Islet of Langerhans (tissue), 1 donor: ENCODE measurements around the gene NEURL1.

Experiments used
- FAIRE-seq: peaks from one replicate; lab custom pipeline; 2011; peaks lifted over from hg19 to GRCh38; lab: Jason Lieb, UNC

Gene NEURL1

GRCh38 chr10:103609231-103610082, 116.0 kb downstream of the NEURL1 start:
- FAIRE-seq: no peak

- FAIRE-seq: no peak
These were observed 116.6 kb downstream of the NEURL1 start for GRCh38 chr10:103610083-103610472.

DNA sequence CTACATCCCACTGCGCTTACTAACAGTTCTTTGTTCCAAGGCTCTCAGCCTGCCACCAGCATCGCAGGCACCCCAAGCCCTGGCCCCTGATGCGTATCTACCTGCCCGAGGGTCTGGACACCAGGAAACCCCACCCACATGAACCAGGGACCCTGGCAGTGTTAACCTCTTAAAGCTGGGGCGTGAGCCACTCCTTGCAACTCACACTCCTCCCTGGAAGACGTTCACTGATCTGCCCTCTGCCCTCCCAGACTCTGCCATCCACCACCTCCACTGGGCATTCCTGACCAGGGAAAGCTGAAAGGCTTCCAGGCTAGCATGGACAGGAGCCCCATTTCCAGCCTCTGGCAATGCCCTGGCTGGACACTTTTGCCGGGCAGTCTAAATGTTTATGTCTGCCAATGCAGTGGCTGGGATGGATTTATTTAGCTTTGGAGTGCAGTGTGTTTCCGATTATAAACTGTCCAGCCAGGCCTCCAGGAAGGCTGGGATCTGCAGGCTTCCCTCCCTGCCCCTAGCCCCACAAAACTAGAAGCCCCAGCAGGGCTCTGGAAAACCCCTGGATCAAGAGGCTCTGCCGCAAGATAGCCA, 117.5 kb downstream of the NEURL1 start:
- FAIRE-seq: no peak

- FAIRE-seq: no peak
These were observed 119.2 kb downstream of the NEURL1 start for GRCh38 chr10:103612462-103613365.

- no peak for FAIRE-seq
These were observed 120.1 kb downstream of the NEURL1 start for GRCh38 chr10:103613616-103614015.

DNA sequence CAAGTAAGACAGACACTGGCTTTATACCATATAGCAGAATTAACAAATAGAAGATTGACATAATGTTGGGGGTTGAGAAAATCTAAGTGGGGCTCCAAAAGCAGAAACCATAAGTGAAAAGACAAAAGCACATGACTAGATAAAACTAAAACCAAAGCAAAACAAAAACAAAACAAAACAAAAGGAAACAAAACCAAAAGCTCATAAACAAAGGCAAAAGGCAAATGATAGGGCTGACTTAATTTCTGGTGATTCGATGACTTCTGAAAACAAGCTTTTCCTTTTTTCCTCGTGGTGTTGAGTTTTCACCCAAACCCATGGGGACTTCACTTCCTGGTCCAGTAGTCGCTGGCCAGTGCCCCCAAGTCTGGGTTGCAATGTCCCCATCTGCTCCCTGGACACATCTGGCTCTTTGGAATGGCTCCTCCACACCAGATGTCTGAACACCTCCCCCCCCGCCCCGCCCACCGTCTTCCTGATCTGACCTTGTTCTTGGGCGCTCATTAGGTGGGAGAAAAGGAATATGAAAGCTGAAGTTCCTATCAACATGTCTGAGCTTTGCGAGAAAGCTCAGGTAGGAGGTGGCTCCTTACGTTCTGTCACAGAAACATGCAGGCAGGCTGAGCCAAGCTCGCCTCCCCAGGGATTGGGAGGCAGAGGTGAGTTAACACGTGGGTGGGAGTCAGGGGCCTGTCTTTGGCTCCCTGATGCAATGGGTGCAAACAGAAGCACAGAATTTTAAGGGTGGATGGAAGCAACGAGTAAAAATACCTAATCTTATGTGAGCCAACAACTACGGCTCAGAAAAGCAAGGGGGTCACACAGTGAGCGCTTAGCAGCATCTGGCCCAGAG, 121.0 kb downstream of the NEURL1 start:
- no peak for FAIRE-seq

DNA sequence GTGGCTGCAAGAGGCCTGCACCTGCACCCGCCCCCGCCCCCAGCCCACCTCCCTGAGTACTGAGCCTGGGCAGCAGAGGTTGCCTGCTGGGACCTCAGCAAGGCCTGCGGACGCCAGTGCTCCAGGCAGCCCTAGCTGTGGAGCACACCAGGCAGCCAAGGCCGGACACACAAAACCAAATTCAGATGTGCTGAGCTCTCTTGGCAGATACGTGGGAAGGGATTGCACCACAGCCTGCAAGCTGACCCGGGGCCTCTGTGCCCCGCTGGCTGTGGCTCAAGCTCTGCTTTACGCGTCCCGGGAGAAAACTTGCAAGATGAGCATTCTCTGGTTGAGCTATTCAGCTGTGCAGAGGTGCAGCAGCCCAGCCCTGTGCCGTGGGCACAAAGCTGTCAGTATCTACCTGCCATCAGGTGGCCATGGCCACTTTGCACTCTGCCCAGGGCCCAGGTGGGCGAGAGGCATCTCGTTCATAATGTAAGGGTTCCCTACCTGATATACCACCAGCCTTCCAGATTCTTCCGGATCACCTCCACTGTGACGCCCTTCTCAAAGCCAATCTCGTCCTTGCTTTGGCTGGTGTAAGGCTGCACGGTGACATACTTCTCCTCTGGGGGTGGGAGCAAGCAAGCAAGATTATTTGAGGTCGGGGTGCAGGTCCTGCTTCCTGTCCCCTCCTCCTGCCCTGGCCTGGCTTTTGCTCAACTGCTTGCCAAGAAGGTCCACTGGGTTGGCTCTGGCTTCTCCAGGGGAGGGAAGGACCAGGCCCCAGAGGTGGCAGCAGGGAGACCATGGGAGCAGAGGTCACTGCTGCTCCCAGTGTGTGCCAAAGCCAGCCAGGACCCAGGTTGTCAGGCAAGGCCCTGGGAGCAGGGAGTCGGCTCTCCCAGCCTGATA, 123.4 kb downstream of the NEURL1 start:
- FAIRE-seq: no peak

DNA sequence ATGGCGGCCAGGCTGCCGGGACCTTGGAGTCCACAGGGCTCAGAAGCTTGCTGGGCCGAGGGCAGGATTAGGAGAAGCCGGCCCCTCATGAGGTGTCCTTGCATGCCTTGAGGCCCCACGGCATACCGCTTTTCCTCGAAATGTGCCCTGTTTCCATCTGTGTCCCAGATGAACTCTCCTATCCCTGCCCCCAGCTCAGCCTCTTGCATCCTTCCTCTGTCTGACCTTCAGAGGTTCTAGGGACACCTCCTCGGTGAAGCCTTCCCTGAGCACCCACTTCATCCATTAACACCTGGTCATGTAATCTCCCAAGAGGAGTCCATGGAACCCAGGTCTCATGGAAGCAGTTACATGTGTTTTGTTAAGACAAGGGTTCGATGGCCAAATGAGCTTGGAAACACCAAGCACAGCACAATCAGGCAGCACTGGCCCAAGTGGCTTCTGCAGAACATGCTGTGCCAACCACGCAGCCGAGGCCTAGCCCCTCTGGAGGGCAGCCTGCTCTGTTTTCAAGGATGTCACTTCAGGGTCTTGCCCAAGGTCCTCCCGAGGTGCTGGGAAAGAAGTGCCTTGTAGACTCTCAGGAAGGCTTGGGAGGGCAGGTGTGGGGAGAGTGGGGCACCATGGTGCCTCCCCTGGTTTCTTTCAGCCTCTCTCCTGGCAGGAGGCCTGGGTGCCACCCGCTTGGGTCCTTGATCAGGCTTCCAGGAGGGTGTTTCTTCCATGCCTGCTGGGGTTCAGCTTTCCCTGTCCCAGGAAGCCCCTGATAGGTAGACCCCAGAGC, 124.3 kb downstream of the NEURL1 start:
- FAIRE-seq: no peak

- FAIRE-seq: no peak
These were observed 125.3 kb downstream of the NEURL1 start for GRCh38 chr10:103618575-103619423.

- FAIRE-seq: no peak
These were observed 126.2 kb downstream of the NEURL1 start for GRCh38 chr10:103619424-103620351.

DNA sequence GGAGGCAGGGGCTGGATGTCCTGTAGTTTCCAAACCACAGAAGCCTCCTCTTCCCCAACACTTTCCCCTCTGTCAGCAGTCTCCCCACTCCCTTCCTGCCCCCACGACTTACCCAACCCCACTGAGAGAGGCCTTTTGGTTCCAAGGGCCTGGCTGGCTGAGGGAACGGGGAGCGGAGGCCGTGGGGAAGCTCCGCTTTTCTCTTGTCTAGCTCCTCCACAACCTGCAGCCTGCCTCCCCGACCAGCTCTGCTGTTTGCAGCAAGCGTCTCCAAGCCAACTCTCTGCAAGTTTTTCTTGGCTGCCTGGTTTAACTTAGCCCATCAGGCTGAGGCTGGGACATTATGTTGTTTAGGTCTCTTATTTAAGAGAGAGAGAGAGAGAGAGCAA, 126.8 kb downstream of the NEURL1 start:
- FAIRE-seq: no peak

DNA sequence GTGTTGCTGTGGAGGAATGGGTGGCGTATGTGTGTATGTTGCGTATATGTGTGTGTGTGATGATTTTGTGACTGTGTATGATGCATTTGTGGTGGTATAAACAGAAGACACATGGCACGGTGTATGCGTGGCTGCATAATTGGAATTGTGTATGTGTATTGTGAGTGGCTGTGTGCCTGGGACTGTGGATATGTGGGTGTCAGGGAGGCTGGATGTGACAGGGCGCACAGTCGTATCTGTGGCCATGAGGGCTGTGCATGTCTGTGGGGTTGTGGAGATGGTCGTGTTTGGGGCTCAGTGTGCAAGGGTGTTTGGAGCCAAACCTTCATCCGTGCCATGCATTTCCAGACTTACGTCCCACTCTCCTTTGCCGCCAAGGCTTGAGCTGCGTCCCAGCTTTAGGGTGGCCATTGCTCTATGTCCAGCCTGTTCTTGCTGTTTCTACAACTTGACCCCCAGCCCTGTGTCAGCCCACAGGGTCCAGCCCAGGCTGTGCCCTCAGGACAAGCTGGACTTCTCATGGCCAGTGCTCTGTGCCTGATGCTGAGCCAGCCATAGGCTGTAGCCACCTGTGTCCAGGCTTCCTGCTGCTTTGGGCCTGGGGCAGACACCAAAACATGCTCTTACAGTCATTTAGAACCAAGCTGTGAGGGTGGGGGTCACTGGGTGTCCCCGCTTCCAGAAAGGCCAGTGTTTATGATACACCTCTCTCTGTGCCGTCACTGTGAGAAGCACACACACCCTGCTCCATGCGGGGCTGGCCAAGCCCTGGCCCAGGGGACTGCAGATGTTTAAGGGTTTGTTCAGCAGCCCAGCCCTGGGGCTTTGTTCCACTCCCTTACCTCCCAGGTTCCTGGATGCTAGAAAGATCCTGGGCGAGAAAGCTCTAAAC, 127.6 kb downstream of the NEURL1 start:
- no peak for FAIRE-seq

DNA sequence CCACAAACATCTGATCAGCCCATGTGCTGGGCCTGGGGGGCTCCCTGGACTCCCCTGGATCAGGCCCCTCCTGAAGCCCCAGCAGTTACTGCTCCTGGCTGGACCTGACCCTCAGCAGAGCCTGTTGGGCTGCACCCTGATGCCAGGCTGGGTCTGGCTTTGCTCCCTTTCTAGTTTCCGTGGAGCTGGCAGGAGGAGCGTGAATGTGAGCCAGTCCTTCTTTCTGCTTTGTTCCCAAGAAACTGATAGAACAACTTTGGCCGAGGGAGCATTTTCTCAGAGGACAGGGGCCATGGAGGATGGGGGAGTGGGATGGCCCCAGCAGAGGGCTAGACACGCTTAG, 128.2 kb downstream of the NEURL1 start:
- no peak for FAIRE-seq

GRCh38 chr10:103622286-103622685, 128.8 kb downstream of the NEURL1 start:
- FAIRE-seq: no peak

GRCh38 chr10:103622935-103623574, 129.6 kb downstream of the NEURL1 start:
- FAIRE-seq: no peak

- FAIRE-seq: no peak
These were observed 132.7 kb downstream of the NEURL1 start for GRCh38 chr10:103626178-103626577.
